GM10266 (cell line): Measurements from ENCODE around the gene DNAAF3.
"Not testable (repeated sequence)": the region's sequence is repeated elsewhere in the genome, so short reads cannot be mapped to it uniquely, and the experiment has no call there.

Experiments used
- DNase-seq: peaks from one replicate; pipeline ENCODE4 v3.0.0; 2012; ENCODE audit errors: extremely low spot score
- TF ChIP-seq, protein P1 (sequence below): IDR thresholded peaks from 2 replicates; pipeline ENCODE4 v1.5.1; 2012; ENCODE audit warnings: mild to moderate bottlenecking, low read depth; ENCODE audit not compliant: control insufficient read depth, insufficient read depth; ENCODE audit errors: missing control alignments

The DNAAF3 gene

GRCh38 chr19:55166530-55167268 is at the start of gene DNAAF3:
DNAAF3 (minus strand) TSS chr19:55166613; CDS start chr19:55166413, 200 bp downstream.
- TF ChIP-seq, protein P1, sequence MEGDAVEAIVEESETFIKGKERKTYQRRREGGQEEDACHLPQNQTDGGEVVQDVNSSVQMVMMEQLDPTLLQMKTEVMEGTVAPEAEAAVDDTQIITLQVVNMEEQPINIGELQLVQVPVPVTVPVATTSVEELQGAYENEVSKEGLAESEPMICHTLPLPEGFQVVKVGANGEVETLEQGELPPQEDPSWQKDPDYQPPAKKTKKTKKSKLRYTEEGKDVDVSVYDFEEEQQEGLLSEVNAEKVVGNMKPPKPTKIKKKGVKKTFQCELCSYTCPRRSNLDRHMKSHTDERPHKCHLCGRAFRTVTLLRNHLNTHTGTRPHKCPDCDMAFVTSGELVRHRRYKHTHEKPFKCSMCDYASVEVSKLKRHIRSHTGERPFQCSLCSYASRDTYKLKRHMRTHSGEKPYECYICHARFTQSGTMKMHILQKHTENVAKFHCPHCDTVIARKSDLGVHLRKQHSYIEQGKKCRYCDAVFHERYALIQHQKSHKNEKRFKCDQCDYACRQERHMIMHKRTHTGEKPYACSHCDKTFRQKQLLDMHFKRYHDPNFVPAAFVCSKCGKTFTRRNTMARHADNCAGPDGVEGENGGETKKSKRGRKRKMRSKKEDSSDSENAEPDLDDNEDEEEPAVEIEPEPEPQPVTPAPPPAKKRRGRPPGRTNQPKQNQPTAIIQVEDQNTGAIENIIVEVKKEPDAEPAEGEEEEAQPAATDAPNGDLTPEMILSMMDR = no peak
- peak; percentile 99 for DNase-seq

DNA sequence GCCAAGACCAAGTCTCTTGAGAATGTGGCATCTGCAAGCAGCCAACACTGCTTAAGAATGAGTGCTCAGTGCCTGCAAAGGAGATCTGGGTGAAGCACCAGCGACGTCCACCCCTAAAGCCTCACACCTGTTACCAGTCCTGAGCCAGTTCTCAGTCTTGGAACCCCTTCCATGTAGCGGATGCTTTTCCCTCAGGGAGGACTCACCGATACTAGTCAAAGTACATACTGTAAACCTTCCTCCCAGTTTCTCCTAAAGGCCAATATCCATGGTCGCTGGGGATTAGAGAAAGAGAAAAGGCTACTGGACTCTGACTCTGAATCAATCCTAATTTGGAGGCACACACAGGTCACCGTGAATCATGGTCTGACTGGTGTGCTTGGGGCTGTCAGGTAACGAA is 47.1 kb upstream of the DNAAF3 start:
- TF ChIP-seq, protein P1 = no peak
- no peak for DNase-seq

DNA sequence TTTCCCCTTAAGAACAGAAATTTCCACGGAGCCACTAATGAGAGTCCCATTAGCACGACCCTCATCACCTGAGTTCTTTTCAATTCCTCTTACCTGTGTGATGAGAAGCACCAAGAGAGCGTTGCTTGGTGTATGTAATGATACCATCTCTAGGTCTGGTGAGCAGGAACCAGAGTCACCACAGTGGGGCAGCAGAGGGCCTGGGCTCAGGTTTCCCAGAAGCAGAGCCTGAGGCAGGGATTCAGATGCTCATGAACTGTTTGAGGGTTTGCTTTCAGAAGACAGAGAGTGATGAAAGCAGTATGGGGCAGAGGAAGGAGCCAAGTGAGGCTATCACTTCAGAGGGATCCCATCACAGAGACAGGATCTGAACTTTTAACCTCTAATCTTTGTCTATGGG is 46.0 kb upstream of the DNAAF3 start:
- no peak for DNase-seq
- TF ChIP-seq, protein P1 = peak; percentile 25

- TF ChIP-seq, protein P1 = no peak
- DNase-seq = no peak
Observed at GRCh38 chr19:55209693-55210472, 43.5 kb upstream of the DNAAF3 start.

- TF ChIP-seq, protein P1 = no peak
- DNase-seq = no peak
Observed at GRCh38 chr19:55208880-55209692, 42.7 kb upstream of the DNAAF3 start, which contains the start of gene PTPRH. PTPRH (minus strand) TSS chr19:55209501; CDS start chr19:55209433, 68 bp downstream.

- TF ChIP-seq, protein P1 = no peak
- DNase-seq = peak; percentile 53
Observed at GRCh38 chr19:55206664-55207500, 40.5 kb upstream of the DNAAF3 start.

GRCh38 chr19:55202199-55202598 is 35.8 kb upstream of the DNAAF3 start:
- not testable (repeated sequence) for DNase-seq
